ENCODE data around the gene EML3. TPM values are rescaled to one million over a fixed set of nuclear protein-coding genes. Genes with fewer than 3 reads are reported as not detected.

Gene EML3
- total and polyA plus RNA-seq, 2 of the 13 experiments (the other 11 are each of a cell fraction or from before 2014, with no cell fraction given), result 10.6 to 12.3 TPM

- TF ChIP-seq PCBP1 (IDR thresholded peaks at IDR 0.05; ENCODE audit: borderline replicate concordance, low read depth, low read length) (no peak), ZFY (CRISPR knock-in tag; IDR thresholded peaks at IDR 0.05) (peak; percentile 81), TBL1XR1 (IDR thresholded peaks at IDR 0.05; ENCODE audit: borderline replicate concordance, low read length, partially characterized antibody) (no peak), SRSF1 (optimal IDR thresholded peaks at IDR 0.05; ENCODE audit: low read depth, low read length) (peak; percentile 58), ZBTB8A (CRISPR knock-in tag; IDR thresholded peaks at IDR 0.05; ENCODE audit: borderline replicate concordance, low read depth) (no peak), HIVEP1 (CRISPR knock-in tag; IDR thresholded peaks at IDR 0.05) (peak; percentile 90), TP53 (CRISPR knock-in tag; conservative IDR thresholded peaks at IDR 0.05) (0 out of 2 replicates have a peak, but pooled peaks have one; percentile 32), KMT2A (CRISPR knock-in tag; IDR thresholded peaks at IDR 0.05) (peak; percentile 57; the same call in 1 of the 2 replicates), TBX2 (CRISPR knock-in tag; IDR thresholded peaks at IDR 0.05; ENCODE audit: borderline replicate concordance) (peak; percentile 94), RORA (CRISPR knock-in tag; IDR thresholded peaks at IDR 0.05) (no peak)
- TF ChIP-seq, protein P1, sequence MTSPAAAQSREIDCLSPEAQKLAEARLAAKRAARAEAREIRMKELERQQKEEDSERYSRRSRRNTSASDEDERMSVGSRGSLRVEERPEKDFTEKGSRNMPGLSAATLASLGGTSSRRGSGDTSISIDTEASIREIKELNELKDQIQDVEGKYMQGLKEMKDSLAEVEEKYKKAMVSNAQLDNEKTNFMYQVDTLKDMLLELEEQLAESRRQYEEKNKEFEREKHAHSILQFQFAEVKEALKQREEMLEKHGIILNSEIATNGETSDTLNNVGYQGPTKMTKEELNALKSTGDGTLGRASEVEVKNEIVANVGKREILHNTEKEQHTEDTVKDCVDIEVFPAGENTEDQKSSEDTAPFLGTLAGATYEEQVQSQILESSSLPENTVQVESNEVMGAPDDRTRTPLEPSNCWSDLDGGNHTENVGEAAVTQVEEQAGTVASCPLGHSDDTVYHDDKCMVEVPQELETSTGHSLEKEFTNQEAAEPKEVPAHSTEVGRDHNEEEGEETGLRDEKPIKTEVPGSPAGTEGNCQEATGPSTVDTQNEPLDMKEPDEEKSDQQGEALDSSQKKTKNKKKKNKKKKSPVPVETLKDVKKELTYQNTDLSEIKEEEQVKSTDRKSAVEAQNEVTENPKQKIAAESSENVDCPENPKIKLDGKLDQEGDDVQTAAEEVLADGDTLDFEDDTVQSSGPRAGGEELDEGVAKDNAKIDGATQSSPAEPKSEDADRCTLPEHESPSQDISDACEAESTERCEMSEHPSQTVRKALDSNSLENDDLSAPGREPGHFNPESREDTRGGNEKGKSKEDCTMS (CRISPR knock-in tag; conservative IDR thresholded peaks at IDR 0.05), result 0 out of 2 replicates have a peak, but pooled peaks have one; percentile 75
- TF ChIP-seq, protein P2, sequence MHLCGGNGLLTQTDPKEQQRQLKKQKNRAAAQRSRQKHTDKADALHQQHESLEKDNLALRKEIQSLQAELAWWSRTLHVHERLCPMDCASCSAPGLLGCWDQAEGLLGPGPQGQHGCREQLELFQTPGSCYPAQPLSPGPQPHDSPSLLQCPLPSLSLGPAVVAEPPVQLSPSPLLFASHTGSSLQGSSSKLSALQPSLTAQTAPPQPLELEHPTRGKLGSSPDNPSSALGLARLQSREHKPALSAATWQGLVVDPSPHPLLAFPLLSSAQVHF (CRISPR knock-in tag; IDR thresholded peaks at IDR 0.05), result 0 out of 2 replicates have a peak, but pooled peaks have one; percentile 79
- TF ChIP-seq, protein P3, sequence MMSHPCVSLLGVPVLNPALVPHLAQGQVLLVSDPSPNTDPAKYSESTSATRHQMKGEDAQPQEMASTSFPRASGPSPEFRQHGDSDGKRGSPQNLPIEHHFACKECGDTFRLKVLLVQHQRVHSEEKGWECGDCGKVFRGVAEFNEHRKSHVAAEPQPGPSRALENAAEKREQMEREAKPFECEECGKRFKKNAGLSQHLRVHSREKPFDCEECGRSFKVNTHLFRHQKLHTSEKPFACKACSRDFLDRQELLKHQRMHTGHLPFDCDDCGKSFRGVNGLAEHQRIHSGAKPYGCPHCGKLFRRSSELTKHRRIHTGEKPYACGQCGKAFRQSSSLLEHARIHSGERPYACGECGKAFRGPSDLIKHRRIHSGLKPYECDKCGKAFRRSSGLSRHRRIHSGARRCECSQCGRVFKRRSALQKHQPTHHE (CRISPR knock-in tag; IDR thresholded peaks at IDR 0.05; ENCODE audit: borderline replicate concordance), result peak; percentile 62; the same call in 1 of the 2 replicates
- TF ChIP-seq, protein P4, sequence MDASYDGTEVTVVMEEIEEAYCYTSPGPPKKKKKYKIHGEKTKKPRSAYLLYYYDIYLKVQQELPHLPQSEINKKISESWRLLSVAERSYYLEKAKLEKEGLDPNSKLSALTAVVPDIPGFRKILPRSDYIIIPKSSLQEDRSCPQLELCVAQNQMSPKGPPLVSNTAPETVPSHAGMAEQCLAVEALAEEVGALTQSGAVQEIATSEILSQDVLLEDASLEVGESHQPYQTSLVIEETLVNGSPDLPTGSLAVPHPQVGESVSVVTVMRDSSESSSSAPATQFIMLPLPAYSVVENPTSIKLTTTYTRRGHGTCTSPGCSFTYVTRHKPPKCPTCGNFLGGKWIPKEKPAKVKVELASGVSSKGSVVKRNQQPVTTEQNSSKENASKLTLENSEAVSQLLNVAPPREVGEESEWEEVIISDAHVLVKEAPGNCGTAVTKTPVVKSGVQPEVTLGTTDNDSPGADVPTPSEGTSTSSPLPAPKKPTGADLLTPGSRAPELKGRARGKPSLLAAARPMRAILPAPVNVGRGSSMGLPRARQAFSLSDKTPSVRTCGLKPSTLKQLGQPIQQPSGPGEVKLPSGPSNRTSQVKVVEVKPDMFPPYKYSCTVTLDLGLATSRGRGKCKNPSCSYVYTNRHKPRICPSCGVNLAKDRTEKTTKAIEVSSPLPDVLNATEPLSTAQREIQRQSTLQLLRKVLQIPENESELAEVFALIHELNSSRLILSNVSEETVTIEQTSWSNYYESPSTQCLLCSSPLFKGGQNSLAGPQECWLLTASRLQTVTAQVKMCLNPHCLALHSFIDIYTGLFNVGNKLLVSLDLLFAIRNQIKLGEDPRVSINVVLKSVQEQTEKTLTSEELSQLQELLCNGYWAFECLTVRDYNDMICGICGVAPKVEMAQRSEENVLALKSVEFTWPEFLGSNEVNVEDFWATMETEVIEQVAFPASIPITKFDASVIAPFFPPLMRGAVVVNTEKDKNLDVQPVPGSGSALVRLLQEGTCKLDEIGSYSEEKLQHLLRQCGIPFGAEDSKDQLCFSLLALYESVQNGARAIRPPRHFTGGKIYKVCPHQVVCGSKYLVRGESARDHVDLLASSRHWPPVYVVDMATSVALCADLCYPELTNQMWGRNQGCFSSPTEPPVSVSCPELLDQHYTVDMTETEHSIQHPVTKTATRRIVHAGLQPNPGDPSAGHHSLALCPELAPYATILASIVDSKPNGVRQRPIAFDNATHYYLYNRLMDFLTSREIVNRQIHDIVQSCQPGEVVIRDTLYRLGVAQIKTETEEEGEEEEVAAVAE (CRISPR knock-in tag; IDR thresholded peaks at IDR 0.05; ENCODE audit: borderline replicate concordance), result peak; percentile 60; the same call in 1 of the 2 replicates
- TF ChIP-seq, protein P5, sequence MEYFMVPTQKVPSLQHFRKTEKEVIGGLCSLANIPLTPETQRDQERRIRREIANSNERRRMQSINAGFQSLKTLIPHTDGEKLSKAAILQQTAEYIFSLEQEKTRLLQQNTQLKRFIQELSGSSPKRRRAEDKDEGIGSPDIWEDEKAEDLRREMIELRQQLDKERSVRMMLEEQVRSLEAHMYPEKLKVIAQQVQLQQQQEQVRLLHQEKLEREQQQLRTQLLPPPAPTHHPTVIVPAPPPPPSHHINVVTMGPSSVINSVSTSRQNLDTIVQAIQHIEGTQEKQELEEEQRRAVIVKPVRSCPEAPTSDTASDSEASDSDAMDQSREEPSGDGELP (IDR thresholded peaks at IDR 0.05; ENCODE audit: borderline replicate concordance, low read depth), result peak; percentile 98
- TF ChIP-seq, protein P6, sequence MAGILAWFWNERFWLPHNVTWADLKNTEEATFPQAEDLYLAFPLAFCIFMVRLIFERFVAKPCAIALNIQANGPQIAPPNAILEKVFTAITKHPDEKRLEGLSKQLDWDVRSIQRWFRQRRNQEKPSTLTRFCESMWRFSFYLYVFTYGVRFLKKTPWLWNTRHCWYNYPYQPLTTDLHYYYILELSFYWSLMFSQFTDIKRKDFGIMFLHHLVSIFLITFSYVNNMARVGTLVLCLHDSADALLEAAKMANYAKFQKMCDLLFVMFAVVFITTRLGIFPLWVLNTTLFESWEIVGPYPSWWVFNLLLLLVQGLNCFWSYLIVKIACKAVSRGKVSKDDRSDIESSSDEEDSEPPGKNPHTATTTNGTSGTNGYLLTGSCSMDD (CRISPR knock-in tag; IDR thresholded peaks at IDR 0.05), result no peak
Measured at GRCh38 chr11:62621567-62622470, 9.2 kb upstream of the EML3 start, which contains the start of gene B3GAT3 (continued).

Measured in HepG2 (cell line).